Astrocyte (in vitro differentiated cells and primary cell): Measurements from ENCODE around the gene SLC38A6. TPM values are rescaled to one million over a fixed set of nuclear protein-coding genes. Genes with fewer than 3 reads are reported as not detected.

ENCODE experiments used
- DNase-seq: peaks from one replicate; pipeline ENCODE4 v3.0.0-alpha.2; 2010; ENCODE audit warnings: low read depth
- FAIRE-seq: peaks from 2 replicates; lab custom pipeline; 2011; peaks lifted over from hg19 to GRCh38; lab: Jason Lieb, UNC
- H2AFZ ChIP-seq: 2 replicates; pipeline ENCODE4 v1.6.0; 2012; ENCODE audit warnings: low read depth, low read length, inconsistent platforms
- H3K27ac ChIP-seq: 2 replicates; pipeline ENCODE4 v1.5.1; 2011; ENCODE audit warnings: low read depth, low read length, inconsistent platforms
- H3K27me3 ChIP-seq: 2 replicates; pipeline ENCODE4 v1.6.0; 2011; ENCODE audit warnings: low read length, inconsistent platforms; ENCODE audit not compliant: insufficient read depth
- H3K36me3 ChIP-seq: 2 replicates; pipeline ENCODE4 v1.5.1; 2011; ENCODE audit warnings: low read length, inconsistent platforms; ENCODE audit not compliant: insufficient read depth
- H3K4me1 ChIP-seq: 2 replicates; pipeline ENCODE4 v1.5.1; 2011; ENCODE audit warnings: low read length, inconsistent platforms; ENCODE audit not compliant: insufficient read depth
- H3K4me2 ChIP-seq: 2 replicates; pipeline ENCODE4 v1.6.0; 2012; ENCODE audit warnings: low read length, inconsistent platforms
- H3K4me3 ChIP-seq: 2 replicates; pipeline ENCODE4 v1.5.1; 2011; ENCODE audit warnings: low read depth, mild to moderate bottlenecking, low read length, inconsistent platforms; ENCODE audit not compliant: insufficient read depth
- H3K79me2 ChIP-seq: 2 replicates; pipeline ENCODE4 v1.6.0; 2012; ENCODE audit warnings: mild to moderate bottlenecking, low read length, inconsistent platforms; ENCODE audit not compliant: insufficient read depth
- H3K9ac ChIP-seq: 2 replicates; pipeline ENCODE4 v1.6.0; 2012; ENCODE audit warnings: mild to moderate bottlenecking, low read length, inconsistent platforms
- H3K9me3 ChIP-seq: 2 replicates; pipeline ENCODE4 v1.5.1; 2012; ENCODE audit warnings: low read depth, mild to moderate bottlenecking, low read length, inconsistent platforms; ENCODE audit not compliant: insufficient read depth
- H4K20me1 ChIP-seq: 2 replicates; pipeline ENCODE4 v1.6.0; 2012; ENCODE audit warnings: low read length, inconsistent platforms; ENCODE audit not compliant: insufficient read depth
- H3K27ac Mint-ChIP-seq: one replicate; pipeline ENCODE4 v1.8.0; 2021; ENCODE audit warnings: mild to moderate bottlenecking, mixed read lengths; ENCODE audit not compliant: unreplicated experiment
- H3K27me3 Mint-ChIP-seq: one replicate; pipeline ENCODE4 v1.8.0; 2021; ENCODE audit warnings: low read depth, mixed read lengths; ENCODE audit not compliant: unreplicated experiment
- H3K36me3 Mint-ChIP-seq: one replicate; pipeline ENCODE4 v1.8.0; 2021; ENCODE audit warnings: low read depth, mixed read lengths; ENCODE audit not compliant: unreplicated experiment
- H3K4me1 Mint-ChIP-seq: one replicate; pipeline ENCODE4 v1.8.0; 2021; ENCODE audit warnings: low read depth, mixed read lengths; ENCODE audit not compliant: unreplicated experiment
- H3K4me3 Mint-ChIP-seq: one replicate; pipeline ENCODE4 v1.8.0; 2021; ENCODE audit warnings: mild to moderate bottlenecking, moderate library complexity, mixed read lengths; ENCODE audit not compliant: unreplicated experiment
- H3K9me3 Mint-ChIP-seq: one replicate; pipeline ENCODE4 v1.8.0; 2021; ENCODE audit warnings: mild to moderate bottlenecking, mixed read lengths; ENCODE audit not compliant: unreplicated experiment
- EZH2 ChIP-seq: IDR thresholded peaks from 2 replicates; pipeline ENCODE4 v1.6.1; 2012; ENCODE audit warnings: mild to moderate bottlenecking, low read length, inconsistent platforms; ENCODE audit not compliant: insufficient read depth
- total RNA-seq: library from RNA; stranded (reverse); gene quantifications from 2 replicates; pipeline ENCODE4 v1.2.1, GENCODE V29; 2021
- TF ChIP-seq, protein P1 (sequence below): IDR thresholded peaks from 2 replicates; pipeline ENCODE4 v1.5.1; 2011; ENCODE audit warnings: low read depth, mild to moderate bottlenecking, inconsistent platforms, low read length, moderate library complexity; ENCODE audit not compliant: insufficient read depth

The SLC38A6 gene
- total RNA-seq, 1 donor from 2014 or later: 14.9 TPM

GRCh38 chr14:61089126-61089750, 108.2 kb downstream of the SLC38A6 start:
- Mint-ChIP-seq H3K27me3 (no peaks in the 10 kb centered on the region), H3K9me3 (no peaks in the 10 kb centered on the region), H3K4me3 (no peak overlapping the region), H3K27ac (no peak overlapping the region), H3K36me3 (peaks cover 3% of the 10 kb centered on the region), H3K4me1 (peaks cover 10% of the 10 kb centered on the region)
- Histone ChIP-seq H3K9ac (no peak overlapping the region), H3K27me3 (no peaks in the 10 kb centered on the region), H4K20me1 (no peaks in the 10 kb centered on the region), H3K4me3 (no peak overlapping the region), H3K9me3 (no peaks in the 10 kb centered on the region), H3K27ac (no peak overlapping the region), H3K4me2 (no peak overlapping the region), H3K4me1 (no peaks in the 10 kb centered on the region), H3K79me2 (no peaks in the 10 kb centered on the region), H2AFZ (no peak overlapping the region), H3K36me3 (peaks cover 5% of the 10 kb centered on the region)
- TF ChIP-seq EZH2: no peak
- TF ChIP-seq, protein P1, sequence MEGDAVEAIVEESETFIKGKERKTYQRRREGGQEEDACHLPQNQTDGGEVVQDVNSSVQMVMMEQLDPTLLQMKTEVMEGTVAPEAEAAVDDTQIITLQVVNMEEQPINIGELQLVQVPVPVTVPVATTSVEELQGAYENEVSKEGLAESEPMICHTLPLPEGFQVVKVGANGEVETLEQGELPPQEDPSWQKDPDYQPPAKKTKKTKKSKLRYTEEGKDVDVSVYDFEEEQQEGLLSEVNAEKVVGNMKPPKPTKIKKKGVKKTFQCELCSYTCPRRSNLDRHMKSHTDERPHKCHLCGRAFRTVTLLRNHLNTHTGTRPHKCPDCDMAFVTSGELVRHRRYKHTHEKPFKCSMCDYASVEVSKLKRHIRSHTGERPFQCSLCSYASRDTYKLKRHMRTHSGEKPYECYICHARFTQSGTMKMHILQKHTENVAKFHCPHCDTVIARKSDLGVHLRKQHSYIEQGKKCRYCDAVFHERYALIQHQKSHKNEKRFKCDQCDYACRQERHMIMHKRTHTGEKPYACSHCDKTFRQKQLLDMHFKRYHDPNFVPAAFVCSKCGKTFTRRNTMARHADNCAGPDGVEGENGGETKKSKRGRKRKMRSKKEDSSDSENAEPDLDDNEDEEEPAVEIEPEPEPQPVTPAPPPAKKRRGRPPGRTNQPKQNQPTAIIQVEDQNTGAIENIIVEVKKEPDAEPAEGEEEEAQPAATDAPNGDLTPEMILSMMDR: no peak
- FAIRE-seq (no peak), DNase-seq (no peak)

DNA sequence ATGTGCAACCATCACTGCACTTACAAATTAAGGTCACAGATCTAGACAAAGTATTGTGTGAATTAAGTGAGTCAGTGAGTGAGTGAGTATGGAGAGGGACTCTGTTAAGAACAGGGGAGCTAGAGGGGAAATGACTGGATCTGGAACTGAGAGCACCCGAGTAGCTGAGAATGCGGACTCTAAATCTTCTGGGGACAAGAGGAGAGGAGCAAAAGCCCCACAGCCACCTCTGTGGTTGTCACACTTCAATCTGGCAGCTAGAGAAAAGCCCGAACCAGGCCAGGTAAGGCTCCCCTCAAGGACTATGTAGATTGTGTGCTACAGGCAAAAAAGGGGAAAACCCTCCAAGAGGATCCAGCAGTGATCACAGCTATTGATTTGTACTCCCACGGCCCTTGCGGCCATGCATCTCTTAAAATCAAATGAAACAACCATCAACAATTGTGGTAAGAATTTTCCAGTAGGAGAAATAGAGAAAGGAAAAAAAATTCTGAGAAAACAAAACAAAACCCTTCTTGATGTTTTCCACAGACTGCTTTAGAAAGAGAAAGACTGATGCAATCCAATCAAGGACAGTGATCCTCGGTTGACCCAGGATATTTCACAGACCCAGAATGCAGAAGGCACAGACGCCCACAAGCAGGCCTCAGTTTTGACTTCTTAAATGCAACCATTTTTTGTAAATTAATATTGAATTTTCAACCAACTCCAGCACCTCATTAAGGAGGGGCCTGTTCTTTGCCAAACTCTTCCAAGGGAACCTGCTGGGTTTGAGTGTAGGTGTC, 109.6 kb downstream of the SLC38A6 start:
- Mint-ChIP-seq H3K4me3 (no peak overlapping the region), H3K27ac (peak overlapping the region; percentile 9), H3K27me3 (no peaks in the 10 kb centered on the region), H3K9me3 (no peaks in the 10 kb centered on the region), H3K4me1 (peaks cover 10% of the 10 kb centered on the region), H3K36me3 (no peaks in the 10 kb centered on the region)
- Histone ChIP-seq H2AFZ (no peak overlapping the region), H4K20me1 (no peaks in the 10 kb centered on the region), H3K27me3 (no peaks in the 10 kb centered on the region), H3K4me2 (no peak overlapping the region), H3K9ac (no peak overlapping the region), H3K9me3 (no peaks in the 10 kb centered on the region), H3K27ac (no peak overlapping the region), H3K4me3 (no peak overlapping the region), H3K36me3 (no peaks in the 10 kb centered on the region), H3K4me1 (no peaks in the 10 kb centered on the region), H3K79me2 (no peaks in the 10 kb centered on the region)
- FAIRE-seq (no peak), DNase-seq (no peak)
- TF ChIP-seq EZH2: no peak
- TF ChIP-seq, protein P1: no peak
